HepG2 (cell line): ENCODE data around the gene FSIP1. TPM values are rescaled to one million over a fixed set of nuclear protein-coding genes. Genes with fewer than 3 reads are reported as not detected.

Experiments
- AFF4 ChIP-seq: sonication (generic); formaldehyde crosslinking; IDR thresholded peaks from 2 replicates; pipeline ENCODE4 v1.4.0; 2020; ENCODE audit warnings: missing genetic modification reagents
- ATAD3A ChIP-seq: sonication (generic); formaldehyde crosslinking; IDR thresholded peaks from 2 replicates; pipeline ENCODE4 v1.4.0; 2020; ENCODE audit warnings: missing genetic modification reagents
- ATF1 ChIP-seq: IDR thresholded peaks from 2 replicates; pipeline ENCODE4 v1.6.1; 2016; ENCODE audit warnings: mild to moderate bottlenecking, control low read depth
- ELF1 ChIP-seq: sonication (generic); formaldehyde crosslinking; IDR thresholded peaks from 2 replicates; pipeline ENCODE4 v1.4.0; 2020; ENCODE audit warnings: missing genetic modification reagents
- ETV6 ChIP-seq: sonication (generic); formaldehyde crosslinking; conservative IDR thresholded peaks from 2 replicates; pipeline ENCODE4 v1.4.0; 2020; ENCODE audit warnings: missing genetic modification reagents
- FOXK1 ChIP-seq: sonication (generic); formaldehyde crosslinking; IDR thresholded peaks from 2 replicates; pipeline ENCODE4 v1.4.0; 2020; ENCODE audit warnings: low read depth, missing genetic modification reagents, borderline replicate concordance
- GATAD2A ChIP-seq: IDR thresholded peaks from 2 replicates; pipeline ENCODE4 v1.6.1; 2016
- KLF6 ChIP-seq: IDR thresholded peaks from 2 replicates; pipeline ENCODE4 v1.8.0; 2016; ENCODE audit warnings: missing biosample characterization, missing genetic modification reagents
- PRMT3 ChIP-seq: sonication (generic); formaldehyde crosslinking; IDR thresholded peaks from 2 replicates; pipeline ENCODE4 v1.8.1; 2022; ENCODE audit warnings: low read depth, mild to moderate bottlenecking, moderate library complexity, missing genetic modification reagents, borderline replicate concordance
- RBAK ChIP-seq: sonication (generic); formaldehyde crosslinking; IDR thresholded peaks from 2 replicates; pipeline ENCODE4 v1.5.1; 2020; ENCODE audit warnings: mild to moderate bottlenecking, missing genetic modification reagents
- ZBTB21 ChIP-seq: sonication (generic); formaldehyde crosslinking; IDR thresholded peaks from 2 replicates; pipeline ENCODE4 v1.4.0; 2020; ENCODE audit warnings: missing genetic modification reagents
- ZBTB3 ChIP-seq: sonication (generic); formaldehyde crosslinking; IDR thresholded peaks from 2 replicates; pipeline ENCODE4 v1.4.0; 2020; ENCODE audit warnings: low read depth, mild to moderate bottlenecking, moderate library complexity, missing genetic modification reagents, borderline replicate concordance
- ZBTB37 ChIP-seq: sonication (generic); formaldehyde crosslinking; IDR thresholded peaks from 2 replicates; pipeline ENCODE4 v1.4.0; 2020; ENCODE audit warnings: mild to moderate bottlenecking, missing genetic modification reagents
- ZNF30 ChIP-seq: sonication (generic); formaldehyde crosslinking; IDR thresholded peaks from 2 replicates; pipeline ENCODE4 v1.5.0; 2020; ENCODE audit warnings: mild to moderate bottlenecking, missing genetic modification reagents
- ZNF441 ChIP-seq: sonication (generic); formaldehyde crosslinking; IDR thresholded peaks from 2 replicates; pipeline ENCODE4 v1.7.0; 2021; ENCODE audit warnings: missing genetic modification reagents, borderline replicate concordance
- ZNF615 ChIP-seq: sonication (generic); formaldehyde crosslinking; IDR thresholded peaks from 2 replicates; pipeline ENCODE4 v1.5.0; 2020; ENCODE audit warnings: mild to moderate bottlenecking, missing genetic modification reagents, borderline replicate concordance
- ZNF616 ChIP-seq: sonication (generic); formaldehyde crosslinking; IDR thresholded peaks from 2 replicates; pipeline ENCODE4 v1.5.0; 2020; ENCODE audit warnings: low read depth, mild to moderate bottlenecking, missing genetic modification reagents
- ZNF766 ChIP-seq: sonication (generic); formaldehyde crosslinking; IDR thresholded peaks from 2 replicates; pipeline ENCODE4 v1.5.0; 2020; ENCODE audit warnings: missing genetic modification reagents, borderline replicate concordance
- ZNF773 ChIP-seq: sonication (generic); formaldehyde crosslinking; IDR thresholded peaks from 2 replicates; pipeline ENCODE4 v1.4.0; 2020; ENCODE audit warnings: missing genetic modification reagents, borderline replicate concordance
- ZSCAN22 ChIP-seq: sonication (generic); formaldehyde crosslinking; IDR thresholded peaks from 2 replicates; pipeline ENCODE4 v1.4.0; 2020; ENCODE audit warnings: mild to moderate bottlenecking, missing genetic modification reagents
- ZSCAN25 ChIP-seq: sonication (generic); formaldehyde crosslinking; IDR thresholded peaks from 2 replicates; pipeline ENCODE4 v1.8.0; 2022; ENCODE audit warnings: mild to moderate bottlenecking, missing genetic modification reagents
- polyA plus RNA-seq, 8 experiments: library from polyadenylated mRNA; depleted of rRNA in 3 of 8; stranded (reverse) in 7 of 8; unstranded in 1 of 8; fragments of >200 nt; fragmentation: Illumina TruSeq in 4 of 8; extraction: Trizol in 4 of 8; gene quantifications; 2 replicates each; pipeline versions ENCODE4 v1.2.1 to v1.2.3, GENCODE V29; 2011 to 2016; ENCODE audit warnings: low read depth in 4 of 8, missing spikeins in 1 of 8, mixed read lengths in 1 of 8; ENCODE audit not compliant: insufficient read depth in 1 of 8
- total RNA-seq, 5 experiments: library from RNA; depleted of rRNA; stranded (reverse); fragments of >200 nt; fragmentation: Illumina TruSeq; extraction: Trizol; gene quantifications; 2 replicates each; pipeline ENCODE4 v1.2.3, GENCODE V29; 2016; ENCODE audit warnings: low read depth in 1 of 5
- TF ChIP-seq, protein P1 (sequence below): sonication (generic); formaldehyde crosslinking; IDR thresholded peaks from 2 replicates; pipeline ENCODE4 v1.5.0; 2020; ENCODE audit warnings: missing genetic modification reagents, mild to moderate bottlenecking, borderline replicate concordance
- TF ChIP-seq, protein P2 (sequence below): IDR thresholded peaks from 2 replicates; pipeline ENCODE4 v1.6.1; 2016; ENCODE audit warnings: mild to moderate bottlenecking, missing biosample characterization, missing genetic modification reagents

The FSIP1 gene
- total and polyA plus RNA-seq, 2 of the 13 experiments (the other 11 are each of a cell fraction or from before 2014, with no cell fraction given), result 0.18 TPM; not detected in 1

DNA sequence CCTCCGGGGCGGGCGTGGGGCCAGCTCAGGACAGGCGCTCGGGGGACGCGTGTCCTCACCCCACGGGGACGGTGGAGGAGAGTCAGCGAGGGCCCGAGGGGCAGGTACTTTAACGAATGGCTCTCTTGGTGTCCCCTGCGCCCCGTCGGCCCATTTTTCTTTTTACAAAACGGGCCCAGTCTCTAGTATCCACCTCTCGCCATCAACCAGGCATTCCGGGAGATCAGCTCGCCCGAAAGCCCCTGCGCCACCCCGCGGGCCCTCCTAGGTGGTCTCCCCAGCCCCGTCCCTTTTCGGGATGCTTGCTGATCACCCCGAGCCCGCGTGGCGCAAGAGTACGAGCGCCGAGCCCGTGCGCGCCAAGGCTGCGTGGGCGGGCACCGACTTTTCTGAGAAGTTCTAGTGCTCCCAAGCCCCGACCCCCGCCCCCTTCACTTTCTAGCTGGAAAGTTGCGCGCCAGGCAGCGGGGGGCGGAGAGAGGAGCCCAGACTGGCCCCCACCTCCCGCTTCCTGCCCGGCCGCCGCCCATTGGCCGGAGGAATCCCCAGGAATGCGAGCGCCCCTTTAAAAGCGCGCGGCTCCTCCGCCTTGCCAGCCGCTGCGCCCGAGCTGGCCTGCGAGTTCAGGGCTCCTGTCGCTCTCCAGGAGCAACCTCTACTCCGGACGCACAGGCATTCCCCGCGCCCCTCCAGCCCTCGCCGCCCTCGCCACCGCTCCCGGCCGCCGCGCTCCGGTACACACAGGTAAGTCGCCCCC is 202.0 kb downstream of the FSIP1 start, which contains the start of gene THBS1 (continued):
- TF ChIP-seq ZNF30 (CRISPR knock-in tag) (no peak), KLF6 (0 out of 2 replicates have a peak, but pooled peaks have one; percentile 24), ATAD3A (CRISPR knock-in tag) (no peak), ZSCAN25 (CRISPR knock-in tag) (no peak), PRMT3 (CRISPR knock-in tag) (no peak; the same call in 1 of the 2 replicates), ZBTB3 (no peak), ATF1 (CRISPR knock-in tag) (no peak), ZNF766 (CRISPR knock-in tag) (no peak), RBAK (no peak), ZNF615 (CRISPR knock-in tag) (peak; percentile 52; the same call in 1 of the 2 replicates), ZNF616 (CRISPR knock-in tag) (0 out of 2 replicates have a peak, but pooled peaks have one; percentile 54), ZSCAN22 (CRISPR knock-in tag) (no peak), GATAD2A (peak; percentile 25; the same call in 1 of the 2 replicates), ELF1 (CRISPR knock-in tag) (peak; percentile 41; the same call in 1 of the 2 replicates), FOXK1 (no peak), ZNF773 (no peak), ETV6 (CRISPR knock-in tag) (peak; percentile 56; the same call in 1 of the 2 replicates), ZBTB37 (CRISPR knock-in tag) (no peak), ZBTB21 (CRISPR knock-in tag) (no peak), AFF4 (CRISPR knock-in tag) (no peak; the same call in 1 of the 2 replicates), ZNF441 (CRISPR knock-in tag) (0 out of 2 replicates have a peak, but pooled peaks have one; percentile 58)
- TF ChIP-seq, protein P1, sequence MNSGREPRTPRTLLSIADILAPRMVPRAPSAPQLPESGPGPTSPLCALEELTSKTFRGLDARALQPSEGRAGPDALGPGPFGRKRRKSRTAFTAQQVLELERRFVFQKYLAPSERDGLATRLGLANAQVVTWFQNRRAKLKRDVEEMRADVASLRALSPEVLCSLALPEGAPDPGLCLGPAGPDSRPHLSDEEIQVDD (CRISPR knock-in tag), result no peak
- TF ChIP-seq, protein P2, sequence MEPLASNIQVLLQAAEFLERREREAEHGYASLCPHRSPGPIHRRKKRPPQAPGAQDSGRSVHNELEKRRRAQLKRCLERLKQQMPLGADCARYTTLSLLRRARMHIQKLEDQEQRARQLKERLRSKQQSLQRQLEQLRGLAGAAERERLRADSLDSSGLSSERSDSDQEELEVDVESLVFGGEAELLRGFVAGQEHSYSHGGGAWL (CRISPR knock-in tag), result peak; percentile 58; the same call in 1 of the 2 replicates
